ENCODE data around the gene LRRC36.
"Not testable (repeated sequence)": the region's sequence is repeated elsewhere in the genome, so short reads cannot be mapped to it uniquely, and the experiment has no call there.

LRRC36 gene

DNA sequence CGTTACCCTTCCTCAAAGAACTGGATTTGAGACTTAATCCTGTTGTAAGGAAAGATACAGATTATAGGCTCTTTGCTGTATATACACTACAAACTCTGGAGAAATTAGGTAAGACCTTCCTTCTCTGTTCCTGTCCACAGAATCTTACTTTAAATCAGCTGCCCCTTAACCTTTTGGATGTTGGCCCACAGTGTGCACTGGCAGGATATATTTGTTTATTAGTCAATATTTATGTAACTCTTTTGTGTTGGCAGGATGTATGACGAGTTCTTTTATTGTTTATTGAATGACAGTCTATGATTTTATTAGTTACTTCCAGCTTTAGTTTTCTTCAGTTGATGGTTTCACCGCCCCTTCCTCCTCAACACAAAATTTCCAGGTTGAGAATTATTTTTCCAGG is 19.7 kb downstream of the LRRC36 start:
- no peak overlapping the region for H3K27ac ChIP-seq (ENCODE audit: low read length)
- ATAC-seq (ENCODE audit: insufficient read depth, low read depth): no peak
- no peaks in the 10 kb centered on the region for H3K36me3 ChIP-seq (ENCODE audit: insufficient read depth, low read length)
- H3K27me3 ChIP-seq (ENCODE audit: insufficient read depth, low read length, poor library complexity): no peaks in the 10 kb centered on the region
- no peaks in the 10 kb centered on the region for H4K20me1 ChIP-seq (ENCODE audit: insufficient read depth, low read length)
- no peak overlapping the region for H3K4me3 ChIP-seq (ENCODE audit: low read depth in 1 of 2, low read length in 2 of 2)
- no peaks in the 10 kb centered on the region for H3K9me3 ChIP-seq (ENCODE audit: insufficient read depth, low read length, severe bottlenecking)
- H3K4me2 ChIP-seq (ENCODE audit: insufficient read depth, low read length): no peak overlapping the region
- H3K4me1 ChIP-seq (ENCODE audit: insufficient read depth, low read length): no peaks in the 10 kb centered on the region
- TF ChIP-seq EZH2 (IDR thresholded peaks at IDR 0.05; ENCODE audit: borderline replicate concordance, low read depth, low read length, severe bottlenecking): no peak
- TF ChIP-seq, protein P1, sequence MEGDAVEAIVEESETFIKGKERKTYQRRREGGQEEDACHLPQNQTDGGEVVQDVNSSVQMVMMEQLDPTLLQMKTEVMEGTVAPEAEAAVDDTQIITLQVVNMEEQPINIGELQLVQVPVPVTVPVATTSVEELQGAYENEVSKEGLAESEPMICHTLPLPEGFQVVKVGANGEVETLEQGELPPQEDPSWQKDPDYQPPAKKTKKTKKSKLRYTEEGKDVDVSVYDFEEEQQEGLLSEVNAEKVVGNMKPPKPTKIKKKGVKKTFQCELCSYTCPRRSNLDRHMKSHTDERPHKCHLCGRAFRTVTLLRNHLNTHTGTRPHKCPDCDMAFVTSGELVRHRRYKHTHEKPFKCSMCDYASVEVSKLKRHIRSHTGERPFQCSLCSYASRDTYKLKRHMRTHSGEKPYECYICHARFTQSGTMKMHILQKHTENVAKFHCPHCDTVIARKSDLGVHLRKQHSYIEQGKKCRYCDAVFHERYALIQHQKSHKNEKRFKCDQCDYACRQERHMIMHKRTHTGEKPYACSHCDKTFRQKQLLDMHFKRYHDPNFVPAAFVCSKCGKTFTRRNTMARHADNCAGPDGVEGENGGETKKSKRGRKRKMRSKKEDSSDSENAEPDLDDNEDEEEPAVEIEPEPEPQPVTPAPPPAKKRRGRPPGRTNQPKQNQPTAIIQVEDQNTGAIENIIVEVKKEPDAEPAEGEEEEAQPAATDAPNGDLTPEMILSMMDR (IDR thresholded peaks at IDR 0.05; ENCODE audit: borderline replicate concordance, extremely low read depth, low read length, poor library complexity, severe bottlenecking): no peak
- H3K79me2 ChIP-seq (ENCODE audit: insufficient read depth, low read length): no peaks in the 10 kb centered on the region
- H3K9ac ChIP-seq (ENCODE audit: low read depth, low read length): no peak overlapping the region
- no peak for DNase-seq
- no peak overlapping the region for H2AFZ ChIP-seq (ENCODE audit: low read depth, low read length)

DNA sequence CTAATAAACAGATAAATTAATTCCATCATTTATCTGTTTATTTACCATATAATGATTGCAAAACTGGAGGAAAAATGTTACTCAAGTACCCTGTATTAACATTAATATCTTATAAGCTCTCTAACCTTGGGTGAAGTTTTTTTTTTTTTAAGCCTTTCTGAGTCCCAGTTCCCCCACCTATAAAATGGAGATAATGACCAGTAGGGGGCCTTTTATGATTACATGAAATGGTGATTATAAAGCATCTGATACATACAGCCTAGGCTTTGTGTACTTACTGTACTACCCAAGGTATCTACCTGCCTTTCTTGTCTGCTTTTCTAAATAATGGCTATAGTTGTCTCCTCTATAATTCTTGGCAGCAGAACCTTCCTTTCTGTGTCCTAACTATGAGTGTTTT is 22.6 kb downstream of the LRRC36 start:
- ATAC-seq (ENCODE audit: insufficient read depth, low read depth) (0 out of 3 replicates have a peak, but pooled peaks have one; percentile 39), DNase-seq (no peak)
- no peaks in the 10 kb centered on the region for H3K79me2 ChIP-seq (ENCODE audit: insufficient read depth, low read length)

DNA sequence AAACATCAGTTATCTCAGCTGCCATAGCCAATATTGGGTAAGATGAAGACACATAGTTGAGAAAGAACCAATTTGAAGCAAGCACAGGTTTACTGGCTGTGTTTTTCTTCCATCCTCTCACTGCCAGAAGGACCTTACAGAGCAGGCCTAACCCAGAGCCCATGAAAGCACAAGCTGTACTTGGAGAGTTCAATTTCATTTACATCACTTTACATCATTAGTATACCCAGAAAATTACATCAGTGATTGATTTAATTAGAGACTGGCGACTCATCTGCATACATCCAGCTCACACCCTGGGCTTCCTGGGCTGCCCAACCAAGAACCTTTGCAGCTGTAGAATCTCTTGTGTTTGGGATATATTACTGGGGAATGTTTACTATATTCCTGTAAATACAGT is 23.7 kb downstream of the LRRC36 start:
- Histone ChIP-seq H3K4me2 (ENCODE audit: insufficient read depth, low read length) (no peak overlapping the region), H3K27ac (ENCODE audit: low read length) (no peak overlapping the region), H3K36me3 (ENCODE audit: insufficient read depth, low read length) (no peaks in the 10 kb centered on the region), H3K79me2 (ENCODE audit: insufficient read depth, low read length) (no peaks in the 10 kb centered on the region), H3K4me3 (ENCODE audit: low read depth in 1 of 2, low read length in 2 of 2) (no peak overlapping the region), H3K4me1 (ENCODE audit: insufficient read depth, low read length) (no peaks in the 10 kb centered on the region), H2AFZ (ENCODE audit: low read depth, low read length) (no peak overlapping the region), H3K27me3 (ENCODE audit: insufficient read depth, low read length, poor library complexity) (no peaks in the 10 kb centered on the region), H3K9me3 (ENCODE audit: insufficient read depth, low read length, severe bottlenecking) (no peaks in the 10 kb centered on the region), H4K20me1 (ENCODE audit: insufficient read depth, low read length) (no peaks in the 10 kb centered on the region), H3K9ac (ENCODE audit: low read depth, low read length) (no peak overlapping the region)
- no peak for ATAC-seq (ENCODE audit: insufficient read depth, low read depth)
- TF ChIP-seq, protein P1 (IDR thresholded peaks at IDR 0.05; ENCODE audit: borderline replicate concordance, extremely low read depth, low read length, poor library complexity, severe bottlenecking): no peak
- TF ChIP-seq EZH2 (IDR thresholded peaks at IDR 0.05; ENCODE audit: borderline replicate concordance, low read depth, low read length, severe bottlenecking): no peak
- DNase-seq: no peak

More for the DNA sequence above, 22.6 kb downstream of the LRRC36 start:
- H4K20me1 ChIP-seq (ENCODE audit: insufficient read depth, low read length): no peaks in the 10 kb centered on the region
- H3K4me3 ChIP-seq (ENCODE audit: low read depth in 1 of 2, low read length in 2 of 2): no peak overlapping the region
- no peak overlapping the region for H3K9ac ChIP-seq (ENCODE audit: low read depth, low read length)
- no peak for TF ChIP-seq EZH2 (IDR thresholded peaks at IDR 0.05; ENCODE audit: borderline replicate concordance, low read depth, low read length, severe bottlenecking)
- TF ChIP-seq, protein P1 (IDR thresholded peaks at IDR 0.05; ENCODE audit: borderline replicate concordance, extremely low read depth, low read length, poor library complexity, severe bottlenecking): peak; percentile 46
- no peaks in the 10 kb centered on the region for H3K9me3 ChIP-seq (ENCODE audit: insufficient read depth, low read length, severe bottlenecking)
- no peaks in the 10 kb centered on the region for H3K27me3 ChIP-seq (ENCODE audit: insufficient read depth, low read length, poor library complexity)
- no peaks in the 10 kb centered on the region for H3K36me3 ChIP-seq (ENCODE audit: insufficient read depth, low read length)
- no peak overlapping the region for H3K27ac ChIP-seq (ENCODE audit: low read length)
- H3K4me2 ChIP-seq (ENCODE audit: insufficient read depth, low read length): no peak overlapping the region
- H2AFZ ChIP-seq (ENCODE audit: low read depth, low read length): no peak overlapping the region
- H3K4me1 ChIP-seq (ENCODE audit: insufficient read depth, low read length): no peaks in the 10 kb centered on the region

DNA sequence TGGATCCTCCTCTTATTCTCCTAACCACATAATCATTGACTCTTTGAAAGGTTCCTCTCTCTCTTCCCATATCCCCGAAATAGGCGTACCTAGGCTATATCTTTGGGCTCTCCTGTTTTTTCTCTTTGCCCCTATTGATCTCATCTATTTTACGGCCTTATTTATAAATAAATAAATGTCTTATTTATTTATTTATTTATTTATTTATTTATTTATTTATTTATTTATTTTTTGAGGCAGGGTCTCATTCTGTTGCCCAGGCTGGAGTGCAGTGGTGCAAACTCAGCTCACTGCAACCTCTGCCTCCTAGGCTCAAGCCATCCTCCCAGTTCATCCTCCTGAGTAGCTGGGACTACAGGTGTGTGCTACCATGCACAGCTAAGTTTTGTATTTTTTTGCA is 25.8 kb downstream of the LRRC36 start:
- H3K36me3 ChIP-seq (ENCODE audit: insufficient read depth, low read length); ATAC-seq (ENCODE audit: insufficient read depth, low read depth); H3K4me2 ChIP-seq (ENCODE audit: insufficient read depth, low read length); H2AFZ ChIP-seq (ENCODE audit: low read depth, low read length); H3K27ac ChIP-seq (ENCODE audit: low read length); H3K9me3 ChIP-seq (ENCODE audit: insufficient read depth, low read length, severe bottlenecking); H3K9ac ChIP-seq (ENCODE audit: low read depth, low read length); H4K20me1 ChIP-seq (ENCODE audit: insufficient read depth, low read length); H3K4me3 ChIP-seq (ENCODE audit: low read depth in 1 of 2, low read length in 2 of 2); DNase-seq; H3K79me2 ChIP-seq (ENCODE audit: insufficient read depth, low read length); H3K4me1 ChIP-seq (ENCODE audit: insufficient read depth, low read length); H3K27me3 ChIP-seq (ENCODE audit: insufficient read depth, low read length, poor library complexity): not testable (repeated sequence)
